Measurements from ENCODE around the gene SH3RF1. TPM values are rescaled to one million over a fixed set of nuclear protein-coding genes. Genes with fewer than 3 reads are reported as not detected.

The SH3RF1 gene
- total and polyA plus RNA-seq, 10 of the 15 experiments (the other 5 are each of a cell fraction or from before 2014, with no cell fraction given) = 4.5 to 22.5 (median 10.4) TPM

DNA sequence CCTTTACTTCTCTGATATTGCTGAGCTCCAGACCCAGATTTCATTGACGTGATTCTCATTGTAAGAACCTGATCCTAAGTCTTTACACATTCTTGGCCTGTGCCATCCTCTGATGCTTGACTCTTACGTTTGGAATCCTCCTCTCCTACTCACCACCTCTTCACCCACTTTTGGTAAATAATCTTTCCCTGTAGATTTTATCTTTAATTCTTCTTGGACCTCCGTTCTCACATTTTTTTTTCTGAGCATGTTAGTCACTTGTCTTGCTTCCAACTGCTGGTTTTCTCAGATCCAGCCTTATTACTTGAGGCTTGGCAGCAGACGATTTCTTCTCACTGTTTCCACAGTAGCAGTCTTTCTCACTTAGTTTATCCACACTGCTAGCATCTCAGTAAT is 12.4 kb upstream of the SH3RF1 start:
- H3K4me2 ChIP-seq (ENCODE audit: control insufficient read depth, insufficient read depth) = no peak overlapping the region
- no peak overlapping the region for H3K27ac ChIP-seq (ENCODE audit: control insufficient read depth, insufficient read depth)

More for the DNA sequence above, 12.4 kb upstream of the SH3RF1 start:
- no TSS peak for BruUV-seq (replicated peaks)
- DNase-seq (ENCODE audit: low read depth, low spot score) (no peak), FAIRE-seq (no peak), ATAC-seq (no peak)
- RAD21 ChIA-PET (ENCODE audit: unreplicated experiment) = interaction anchor here (1.1 to 1.9 kb wide), 2 partner anchors 9 to 14 kb away, joined by 4 to 5 read pairs; no protein-coding TSS in a partner anchor
- in situ Hi-C loops (cut with MboI) (no loop called here), intact Hi-C loops (cut with micrococcal nuclease; ENCODE audit: unreplicated experiment) (no loop called here)
- H4K20me1 ChIP-seq (ENCODE audit: control insufficient read depth, insufficient read depth) = no peaks in the 10 kb centered on the region
- no peaks in the 10 kb centered on the region for H3K79me2 ChIP-seq (ENCODE audit: control insufficient read depth, insufficient read depth, low read length)
- POLR2A ChIA-PET = interaction anchor here (1.3 kb wide), 1 partner anchor 10 kb away, joined by 3 read pairs; no protein-coding TSS in a partner anchor
- SMC1A ChIA-PET (ENCODE audit: uncharacterized antibody, unreplicated experiment) = interaction anchor here (1.0 to 1.5 kb wide), 3 partner anchors 8 to 199 kb away, joined by 4 to 5 read pairs (median 4); no protein-coding TSS in a partner anchor
- H3K9ac ChIP-seq (ENCODE audit: control insufficient read depth, insufficient read depth, low read length) = no peak overlapping the region
- no peaks in the 10 kb centered on the region for H3K4me1 ChIP-seq (ENCODE audit: control insufficient read depth, insufficient read depth, low read length)
- no peaks in the 10 kb centered on the region; the same call in 2 of the 3 replicates for H3K9me3 ChIP-seq (replicated peaks; ENCODE audit: control insufficient read depth, insufficient read depth, low read length)
- no peaks in the 10 kb centered on the region for H3K27me3 ChIP-seq (replicated peaks in 1 of 2; ENCODE audit: control insufficient read depth in 2 of 2, insufficient read depth in 2 of 2, low read length in 1 of 2)
- no peak overlapping the region for H2AFZ ChIP-seq (ENCODE audit: control insufficient read depth, low read depth, low read length)
- no peak overlapping the region for H3K4me3 ChIP-seq
- TF ChIP-seq, protein P1, sequence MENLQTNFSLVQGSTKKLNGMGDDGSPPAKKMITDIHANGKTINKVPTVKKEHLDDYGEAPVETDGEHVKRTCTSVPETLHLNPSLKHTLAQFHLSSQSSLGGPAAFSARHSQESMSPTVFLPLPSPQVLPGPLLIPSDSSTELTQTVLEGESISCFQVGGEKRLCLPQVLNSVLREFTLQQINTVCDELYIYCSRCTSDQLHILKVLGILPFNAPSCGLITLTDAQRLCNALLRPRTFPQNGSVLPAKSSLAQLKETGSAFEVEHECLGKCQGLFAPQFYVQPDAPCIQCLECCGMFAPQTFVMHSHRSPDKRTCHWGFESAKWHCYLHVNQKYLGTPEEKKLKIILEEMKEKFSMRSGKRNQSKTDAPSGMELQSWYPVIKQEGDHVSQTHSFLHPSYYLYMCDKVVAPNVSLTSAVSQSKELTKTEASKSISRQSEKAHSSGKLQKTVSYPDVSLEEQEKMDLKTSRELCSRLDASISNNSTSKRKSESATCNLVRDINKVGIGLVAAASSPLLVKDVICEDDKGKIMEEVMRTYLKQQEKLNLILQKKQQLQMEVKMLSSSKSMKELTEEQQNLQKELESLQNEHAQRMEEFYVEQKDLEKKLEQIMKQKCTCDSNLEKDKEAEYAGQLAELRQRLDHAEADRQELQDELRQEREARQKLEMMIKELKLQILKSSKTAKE (IDR thresholded peaks at IDR 0.05; ENCODE audit: low read depth, poor library complexity, severe bottlenecking) = no peak
- CTCF ChIA-PET = interaction anchor here (0.8 to 1.0 kb wide), 2 partner anchors 8 to 11 kb away, joined by 3 to 5 read pairs; no protein-coding TSS in a partner anchor
- no peaks in the 10 kb centered on the region for H3K36me3 ChIP-seq (ENCODE audit: control insufficient read depth in 2 of 2, insufficient read depth in 2 of 2, low read length in 1 of 2)
- WGBS (ENCODE audit: insufficient coverage, insufficient replicate concordance, low lambda C conversion rate, missing lambda C conversion rate) = 61% methylated on average over 4 of the region's 4 CpGs

Measured in GM12878 (cell line).